ENCODE measurements around the gene PRDX3.

PRDX3 gene

GRCh38 chr10:119178372-119179119, at the start of gene PRDX3:
Gene PRDX3, minus strand, starts transcription at chr10:119178812. Its CDS starts 22 bp downstream, at chr10:119178790.
- peak; percentile 87 for DNase-seq (ENCODE audit: low spot score)

DNA sequence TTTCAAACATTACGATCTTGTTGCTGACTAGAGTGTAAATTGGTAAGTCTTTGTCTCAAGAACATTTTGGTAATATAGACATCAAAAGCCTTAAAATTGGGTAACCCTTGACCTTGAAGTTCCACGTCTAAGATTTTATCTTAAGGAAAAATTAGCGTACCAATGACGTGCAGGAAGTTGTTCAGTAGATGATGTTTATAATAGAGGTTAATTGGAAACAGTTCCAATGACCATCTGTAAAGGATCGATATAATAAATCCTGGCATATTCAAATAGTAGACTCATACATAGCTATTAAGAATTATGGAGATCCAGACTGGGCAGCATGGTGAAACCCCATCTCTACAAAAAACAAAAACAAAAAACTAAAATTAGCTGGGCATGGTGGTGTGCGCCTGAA, 49.2 kb upstream of the PRDX3 start:
- no peak for DNase-seq (ENCODE audit: low spot score)

GRCh38 chr10:119225083-119225658, 46.6 kb upstream of the PRDX3 start:
- no peak for DNase-seq (ENCODE audit: low spot score)

- DNase-seq (ENCODE audit: low spot score): no peak
These were observed 44.4 kb upstream of the PRDX3 start for GRCh38 chr10:119222966-119223386.

- no peak for DNase-seq (ENCODE audit: low spot score)
These were observed 43.9 kb upstream of the PRDX3 start for GRCh38 chr10:119222537-119222936.

DNA sequence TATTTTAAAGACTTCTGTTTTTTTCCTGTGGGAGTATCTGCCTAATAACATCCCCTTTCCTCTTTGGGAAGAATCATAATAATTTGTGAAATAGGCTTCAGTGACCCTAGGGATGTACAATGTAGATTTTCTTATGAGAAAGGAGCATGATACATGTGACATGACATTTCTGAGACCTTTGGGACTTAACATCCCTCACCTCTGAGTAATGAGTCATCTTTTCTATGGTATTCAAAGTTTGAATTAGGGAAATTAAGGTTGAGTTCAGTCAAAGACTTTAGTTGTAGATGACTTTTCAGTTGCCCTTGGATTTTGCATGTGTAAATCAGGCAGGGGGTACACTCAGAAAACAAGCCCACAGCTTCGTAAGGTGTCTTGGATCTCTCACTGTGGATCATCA, 43.1 kb upstream of the PRDX3 start:
- DNase-seq (ENCODE audit: low spot score): no peak

GRCh38 chr10:119221201-119221600, 42.6 kb upstream of the PRDX3 start:
- no peak for DNase-seq (ENCODE audit: low spot score)

- no peak for DNase-seq (ENCODE audit: low spot score)
These were observed 41.3 kb upstream of the PRDX3 start for GRCh38 chr10:119219871-119220270.

GRCh38 chr10:119217991-119218490, 39.4 kb upstream of the PRDX3 start:
- DNase-seq (ENCODE audit: low spot score): no peak

- DNase-seq (ENCODE audit: low spot score): no peak
These were observed 38.8 kb upstream of the PRDX3 start for GRCh38 chr10:119217401-119217800.

DNA sequence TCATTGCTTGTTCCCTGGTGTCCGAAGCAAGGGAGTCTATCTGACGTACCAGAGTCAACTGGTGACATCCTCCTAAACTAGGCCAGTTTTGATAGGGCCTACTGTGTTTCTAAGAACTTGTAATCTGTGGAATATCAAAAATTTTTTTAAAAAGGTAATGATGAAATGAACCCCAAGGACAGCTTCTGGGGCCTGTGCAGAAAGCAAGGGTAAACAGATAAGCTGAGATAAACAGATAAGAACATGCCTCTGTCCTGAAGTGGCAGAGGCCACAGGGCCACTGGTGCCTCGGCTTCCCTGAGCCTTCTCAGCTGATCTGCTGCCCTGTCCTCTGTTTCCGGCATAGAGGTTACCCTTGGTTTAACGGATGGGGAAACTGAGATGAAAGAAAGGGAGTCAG, 37.5 kb upstream of the PRDX3 start:
- DNase-seq (ENCODE audit: low spot score): no peak

GRCh38 chr10:119215371-119215770, 36.8 kb upstream of the PRDX3 start:
- DNase-seq (ENCODE audit: low spot score): no peak

- no peak for DNase-seq (ENCODE audit: low spot score)
These were observed 33.2 kb upstream of the PRDX3 start for GRCh38 chr10:119211625-119212441.

GRCh38 chr10:119211176-119211575, 32.6 kb upstream of the PRDX3 start:
- peak; percentile 52 for DNase-seq (ENCODE audit: low spot score)

GRCh38 chr10:119210633-119211032, 32.0 kb upstream of the PRDX3 start:
- no peak for DNase-seq (ENCODE audit: low spot score)

GRCh38 chr10:119209736-119210355, 31.2 kb upstream of the PRDX3 start:
- DNase-seq (ENCODE audit: low spot score): no peak

DNA sequence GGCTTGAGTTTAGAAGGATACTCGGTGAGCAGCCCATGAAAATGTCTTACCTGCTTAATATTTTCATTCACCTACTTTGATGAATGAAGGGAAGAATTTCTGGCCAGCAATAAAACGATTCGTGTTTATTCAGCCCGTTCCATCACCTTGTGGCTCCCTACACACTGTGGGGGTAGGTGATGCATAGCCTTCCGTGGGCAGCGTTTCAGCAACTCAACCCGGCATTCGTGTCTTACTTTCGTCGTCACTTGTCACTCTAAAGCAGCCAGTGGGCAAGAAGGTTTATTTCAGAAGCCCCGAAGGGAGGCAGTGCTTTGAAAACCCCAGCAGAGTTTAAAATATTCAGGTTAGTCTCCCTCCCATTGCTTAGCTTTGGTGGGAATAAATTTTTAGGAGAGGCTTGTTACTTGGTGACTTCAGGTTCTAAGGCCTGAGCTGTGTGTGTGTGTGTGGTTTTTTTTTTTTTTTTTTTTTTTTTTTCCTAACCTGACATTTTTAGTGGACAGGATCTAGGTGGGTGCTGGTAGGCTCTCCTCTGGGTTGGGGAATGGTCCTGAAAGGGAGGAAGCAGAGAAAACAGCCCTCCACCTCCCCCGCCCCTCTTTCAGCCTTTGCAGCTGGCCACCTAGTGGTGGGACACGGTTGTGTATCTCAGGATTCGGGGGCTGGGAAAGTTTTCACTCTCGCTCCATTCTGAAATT, 30.6 kb upstream of the PRDX3 start:
- peak; percentile 65 for DNase-seq (ENCODE audit: low spot score)

DNA sequence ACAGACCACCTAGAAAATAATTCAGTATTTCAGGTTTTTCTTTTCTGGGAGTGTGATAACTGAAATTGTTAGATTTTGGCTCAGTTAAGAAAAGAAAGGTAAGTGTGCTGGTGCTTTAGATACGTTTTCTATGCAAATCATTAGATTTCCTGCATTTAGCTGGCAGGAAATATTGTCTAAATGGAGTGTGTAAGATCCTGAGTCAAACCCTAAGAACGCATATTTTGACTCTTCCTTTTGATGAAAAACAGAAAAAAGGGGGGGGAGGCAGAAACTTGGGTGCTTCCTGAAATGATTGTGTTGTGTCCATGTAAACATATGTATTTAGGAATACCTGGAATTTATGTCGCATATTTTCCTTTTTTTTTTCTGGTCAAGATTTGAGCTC, 29.9 kb upstream of the PRDX3 start:
- DNase-seq (ENCODE audit: low spot score): peak; percentile 33

- peak; percentile 42 for DNase-seq (ENCODE audit: low spot score)
These were observed 29.3 kb upstream of the PRDX3 start for GRCh38 chr10:119207713-119208552.

DNA sequence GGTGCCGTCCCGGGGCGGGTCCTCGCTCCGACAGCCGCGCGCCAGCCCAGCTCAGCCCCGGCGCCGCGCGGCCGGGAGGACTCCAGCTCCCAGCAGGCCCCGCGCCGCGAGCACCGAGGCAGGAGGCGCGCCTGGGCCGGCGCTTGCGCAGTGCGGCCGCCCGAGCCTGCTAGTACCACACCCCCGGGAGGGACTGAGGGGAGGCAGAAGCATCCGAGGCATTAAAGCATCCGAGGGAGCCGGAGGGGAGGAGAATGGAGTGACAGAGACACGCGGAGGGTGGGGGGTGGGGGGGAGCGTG, 28.7 kb upstream of the PRDX3 start, which contains the start of gene GRK5:
TSS of gene GRK5 (plus strand) at position 206 of the 301 bp plus-strand sequence. CDS start 347 bp downstream, outside the sequence.
- peak; percentile 98 for DNase-seq (ENCODE audit: low spot score)

All from hepatic stellate cell (primary cell).